Measurements from ENCODE around the gene SOD2.
A peak's percentile ranks its signal among the peaks of the same experiment; 100 is the strongest.
"Not testable (repeated sequence)": the region's sequence is repeated elsewhere in the genome, so short reads cannot be mapped to it uniquely, and the experiment has no call there.

Gene SOD2

GRCh38 chr6:159682295-159682694, 10.7 kb downstream of the SOD2 start:
- no peak for DNase-seq (ENCODE audit: low spot score)

- DNase-seq (ENCODE audit: low spot score), result no peak
Measured at GRCh38 chr6:159681191-159681880, 11.7 kb downstream of the SOD2 start.

GRCh38 chr6:159680104-159680503, 12.9 kb downstream of the SOD2 start:
- no peak for DNase-seq (ENCODE audit: low spot score)

GRCh38 chr6:159679091-159680077, 13.7 kb downstream of the SOD2 start:
- no peak for DNase-seq (ENCODE audit: low spot score)

- DNase-seq (ENCODE audit: low spot score), result no peak
Measured at GRCh38 chr6:159678574-159678973, 14.5 kb downstream of the SOD2 start.

- no peak for DNase-seq (ENCODE audit: low spot score)
Measured at GRCh38 chr6:159677506-159678165, 15.4 kb downstream of the SOD2 start.

GRCh38 chr6:159676890-159677505, 16.0 kb downstream of the SOD2 start:
- no peak for DNase-seq (ENCODE audit: low spot score)

GRCh38 chr6:159676236-159676635, 16.8 kb downstream of the SOD2 start:
- not testable (repeated sequence) for DNase-seq (ENCODE audit: low spot score)

GRCh38 chr6:159665868-159666635, 27.0 kb downstream of the SOD2 start:
- no peak for DNase-seq (ENCODE audit: low spot score)

GRCh38 chr6:159663368-159663889, 29.6 kb downstream of the SOD2 start:
- DNase-seq (ENCODE audit: low spot score), result not testable (repeated sequence)

GRCh38 chr6:159661977-159662376, 31.1 kb downstream of the SOD2 start:
- DNase-seq (ENCODE audit: low spot score), result not testable (repeated sequence)

GRCh38 chr6:159655409-159655988, 37.5 kb downstream of the SOD2 start:
- DNase-seq (ENCODE audit: low spot score), result no peak

GRCh38 chr6:159654483-159655098, 38.5 kb downstream of the SOD2 start:
- DNase-seq (ENCODE audit: low spot score), result peak; percentile 36

GRCh38 chr6:159650314-159650713, 42.7 kb downstream of the SOD2 start:
- DNase-seq (ENCODE audit: low spot score), result no peak

GRCh38 chr6:159649441-159649840, 43.6 kb downstream of the SOD2 start:
- DNase-seq (ENCODE audit: low spot score), result no peak

- DNase-seq (ENCODE audit: low spot score), result no peak
Measured at GRCh38 chr6:159646733-159647132, 46.3 kb downstream of the SOD2 start.

GRCh38 chr6:159646116-159646515, 46.9 kb downstream of the SOD2 start:
- DNase-seq (ENCODE audit: low spot score), result no peak

GRCh38 chr6:159645640-159646039, 47.4 kb downstream of the SOD2 start:
- DNase-seq (ENCODE audit: low spot score), result no peak
